H1 (cell line): ENCODE results near the gene CPT1A. TPM values are rescaled to one million over a fixed set of nuclear protein-coding genes. Genes with fewer than 3 reads are reported as not detected.

Experiments used
- JUN ChIP-seq: IDR thresholded peaks from 2 replicates; pipeline ENCODE4 v1.6.1; 2011; ENCODE audit warnings: low read depth, mild to moderate bottlenecking, improper control_type of control experiment, low read length
- KDM5A ChIP-seq: fragments of 200-600 bp; IDR thresholded peaks from 2 replicates; pipeline ENCODE4 v1.7.1; 2012; ENCODE audit warnings: mild to moderate bottlenecking, low read length, inconsistent platforms, mixed read lengths
- polyA plus RNA-seq, 7 experiments: library from polyadenylated mRNA; depleted of rRNA in 3 of 7; stranded (reverse) in 5 of 7; unstranded in 2 of 7; fragments of >200 nt in 5 of 7; fragments of 200-250 nt in 2 of 7; gene quantifications; 1 replicate in 5 of 7; 2 replicates in 1 of 7; 4 replicates in 1 of 7; pipeline versions ENCODE4 v1.2.1 to v1.2.3, GENCODE V29; 2011 to 2013; ENCODE audit warnings: missing spikeins in 2 of 7, mixed read lengths in 2 of 7
- total RNA-seq: library from RNA; stranded (reverse); fragmentation: NEBNext Ultra II Directional; extraction: Animal tissue kit (Norgen Biotek cat#: 25700); gene quantifications from 2 replicates; pipeline ENCODE4 v1.2.1, GENCODE V29; 2021

CPT1A gene
- total and polyA plus RNA-seq, 2 of the 8 experiments (the other 6 are each of a cell fraction or from before 2014, with no cell fraction given): 2.9 to 12.2 TPM

DNA sequence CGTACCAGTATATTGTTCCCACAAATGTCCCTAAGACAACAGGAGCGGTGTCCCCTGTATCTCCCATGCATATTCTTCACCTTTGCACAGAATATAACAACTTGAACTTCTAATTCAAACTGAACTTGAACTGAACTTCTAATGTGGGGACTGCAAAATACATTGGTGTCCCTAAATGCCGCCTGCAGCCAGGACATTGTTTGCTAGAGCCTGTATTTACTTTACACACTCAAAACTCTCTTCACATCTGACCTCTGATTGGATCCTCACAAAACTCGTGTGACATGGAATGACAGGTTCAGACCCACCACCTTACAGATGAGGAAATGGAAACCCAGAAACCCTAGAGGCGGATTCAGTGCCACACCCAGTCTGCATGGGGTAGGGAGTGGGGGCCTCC is 6.4 kb downstream of the CPT1A start (continued):
- TF ChIP-seq KDM5A (no peak), JUN (no peak)
